ENCODE data around the gene SQSTM1.
"Not testable (repeated sequence)": the region's sequence is repeated elsewhere in the genome, so short reads cannot be mapped to it uniquely, and the experiment has no call there.

SQSTM1 gene

GRCh38 chr5:179858586-179859427, 38.1 kb downstream of the SQSTM1 start, which contains the start of gene MRNIP:
Gene MRNIP, minus strand, starts transcription at chr5:179858817. Its CDS starts 21 bp downstream, at chr5:179858796.
- peak; percentile 74 for DNase-seq (ENCODE audit: low read depth in 2 of 2)

- DNase-seq (ENCODE audit: low read depth in 2 of 2) = no peak
These were observed 39.6 kb downstream of the SQSTM1 start for GRCh38 chr5:179860301-179860700.

DNA sequence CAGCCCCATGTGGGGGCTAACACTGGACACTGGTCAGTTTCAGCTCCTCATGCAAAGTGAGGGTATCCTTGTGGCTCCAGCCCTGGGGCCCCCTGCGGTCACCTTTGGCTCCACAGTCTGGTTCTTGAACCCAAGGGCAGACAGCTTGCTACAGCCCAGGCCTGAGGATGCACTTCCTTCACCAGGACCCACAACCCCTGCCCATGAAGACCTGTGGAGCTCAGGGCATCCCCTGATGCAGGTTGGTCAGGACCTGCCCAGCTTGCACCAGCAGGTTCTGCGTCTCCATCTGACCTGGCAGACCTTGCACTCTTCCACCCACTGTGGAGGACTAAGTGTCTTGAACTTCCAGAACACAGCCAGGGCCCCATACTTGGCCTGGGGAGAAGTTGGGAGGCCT, 41.6 kb downstream of the SQSTM1 start:
- no peak for DNase-seq (ENCODE audit: low read depth in 2 of 2)

GRCh38 chr5:179862891-179863290, 42.2 kb downstream of the SQSTM1 start:
- DNase-seq (ENCODE audit: low read depth in 2 of 2) = no peak

- no peak for DNase-seq (ENCODE audit: low read depth in 2 of 2)
These were observed 42.9 kb downstream of the SQSTM1 start for GRCh38 chr5:179863449-179864085.

DNA sequence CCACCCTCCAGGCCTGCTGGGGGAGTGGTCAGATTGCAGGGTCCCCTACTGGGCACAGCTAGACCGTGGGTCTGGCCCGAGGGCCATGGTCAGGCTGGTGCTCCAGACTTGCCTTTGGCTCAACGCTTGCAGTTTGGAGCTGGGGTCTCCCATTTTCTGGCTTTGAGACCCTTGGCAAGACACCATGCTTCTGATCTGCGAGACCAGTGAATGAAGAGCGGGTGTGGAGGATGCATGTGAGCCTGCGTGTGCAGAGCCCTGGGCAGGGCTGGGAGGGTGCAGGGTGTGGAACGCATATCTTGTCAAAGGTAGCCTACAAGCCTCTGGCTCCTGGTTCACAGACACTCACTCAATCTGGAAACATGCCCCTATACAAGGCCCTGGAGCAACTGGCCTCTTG, 44.0 kb downstream of the SQSTM1 start:
- DNase-seq (ENCODE audit: low read depth in 2 of 2) = no peak

DNA sequence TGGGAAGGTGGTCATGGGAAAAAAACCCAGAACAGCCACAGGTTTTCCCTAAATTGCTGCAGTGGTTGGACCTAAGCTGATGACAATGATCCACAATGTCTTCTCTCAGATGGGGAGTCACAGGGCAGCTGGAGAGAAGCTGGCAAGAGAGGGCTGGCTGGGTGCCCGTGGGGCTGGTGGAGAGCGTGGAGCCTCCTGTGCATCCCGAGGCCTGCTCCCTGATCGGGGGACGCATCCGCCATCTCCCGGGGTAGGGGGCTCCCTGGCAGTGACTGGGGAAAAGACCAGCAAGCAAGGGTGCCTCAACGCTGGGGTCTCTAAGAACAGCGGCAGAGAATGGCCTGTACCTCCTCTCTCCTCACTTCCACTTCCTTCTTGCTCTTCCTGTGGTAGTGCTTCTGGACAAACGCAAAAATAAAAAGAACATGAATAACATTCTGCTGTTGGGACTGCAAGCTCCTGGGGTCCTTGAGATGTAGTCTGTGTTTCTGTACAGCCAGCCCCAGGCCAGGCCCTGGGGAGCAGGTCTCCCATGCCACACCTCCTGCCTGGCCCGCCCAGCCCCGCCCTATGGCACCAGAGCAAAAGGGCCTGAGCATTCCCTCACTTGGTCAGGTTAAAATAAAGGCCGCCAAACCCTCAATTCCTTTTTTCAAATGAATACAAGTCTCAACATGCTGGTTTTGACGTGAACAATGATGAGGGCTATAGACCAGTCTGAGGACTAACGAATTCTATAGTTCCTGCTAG, 45.0 kb downstream of the SQSTM1 start:
- no peak for DNase-seq (ENCODE audit: low read depth in 2 of 2)

GRCh38 chr5:179866241-179867078, 45.8 kb downstream of the SQSTM1 start:
- no peak for DNase-seq (ENCODE audit: low read depth in 2 of 2)

DNA sequence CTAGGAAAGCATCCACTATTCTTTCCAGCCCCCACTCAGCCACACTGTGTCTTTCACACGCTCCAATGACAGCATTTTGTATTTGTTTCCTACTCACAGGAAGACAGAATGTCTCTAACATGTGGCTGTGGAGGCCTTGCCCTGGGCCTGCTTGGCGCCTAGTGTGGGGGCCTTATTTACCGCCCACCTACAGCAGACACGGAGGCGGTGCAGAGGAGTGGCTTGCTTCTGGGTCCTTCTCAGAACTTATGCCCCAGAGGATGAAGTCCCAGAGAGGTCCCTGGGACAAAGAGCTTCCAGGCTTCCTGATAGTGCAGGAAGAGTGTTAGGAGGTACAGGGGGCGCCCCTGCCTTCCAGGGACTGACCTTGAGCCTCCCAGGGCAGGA, 46.4 kb downstream of the SQSTM1 start:
- DNase-seq (ENCODE audit: low read depth in 2 of 2) = no peak

DNA sequence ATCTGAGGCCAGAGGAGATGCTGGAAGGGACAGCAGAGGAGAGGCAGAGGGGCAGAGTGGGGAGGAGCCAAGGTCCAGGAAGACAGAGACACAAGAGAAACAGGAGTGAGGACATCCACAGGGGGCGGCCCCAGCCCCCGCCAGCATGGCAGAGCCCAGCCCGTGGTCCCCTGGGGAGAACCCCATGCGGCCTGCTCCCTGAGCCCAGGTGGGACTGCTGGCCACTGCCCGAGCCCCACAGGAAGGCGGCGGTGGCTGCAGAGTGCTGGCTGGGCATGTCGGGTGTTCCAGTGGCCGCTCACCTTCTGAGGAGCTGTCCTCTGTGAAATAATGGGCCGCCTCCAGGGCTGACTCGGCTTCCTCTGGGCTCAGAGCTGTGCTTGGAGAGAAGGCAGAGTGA, 46.8 kb downstream of the SQSTM1 start:
- DNase-seq (ENCODE audit: low read depth in 2 of 2) = no peak

GRCh38 chr5:179868541-179868940, 47.8 kb downstream of the SQSTM1 start:
- no peak for DNase-seq (ENCODE audit: low read depth in 2 of 2)

DNA sequence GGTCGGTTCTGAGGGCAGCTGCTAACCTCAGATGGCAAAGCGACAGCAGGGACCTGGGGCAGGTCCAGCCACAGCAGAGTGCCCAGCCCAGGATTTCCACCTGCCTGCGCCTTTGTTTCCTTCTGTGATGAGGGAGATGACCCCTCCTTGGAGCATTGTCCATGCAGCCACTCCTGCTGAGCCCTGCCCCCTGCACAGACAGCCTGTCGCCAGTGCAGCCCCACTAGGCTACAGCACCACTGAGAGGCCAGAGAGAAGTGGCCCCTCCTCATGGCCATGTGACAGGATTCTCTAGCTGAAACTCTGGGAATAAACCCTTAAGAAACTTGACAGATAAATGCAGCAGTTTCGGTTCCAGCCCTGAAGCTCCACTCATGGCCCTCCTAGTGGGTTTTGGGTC, 48.4 kb downstream of the SQSTM1 start:
- DNase-seq (ENCODE audit: low read depth in 2 of 2) = no peak

DNA sequence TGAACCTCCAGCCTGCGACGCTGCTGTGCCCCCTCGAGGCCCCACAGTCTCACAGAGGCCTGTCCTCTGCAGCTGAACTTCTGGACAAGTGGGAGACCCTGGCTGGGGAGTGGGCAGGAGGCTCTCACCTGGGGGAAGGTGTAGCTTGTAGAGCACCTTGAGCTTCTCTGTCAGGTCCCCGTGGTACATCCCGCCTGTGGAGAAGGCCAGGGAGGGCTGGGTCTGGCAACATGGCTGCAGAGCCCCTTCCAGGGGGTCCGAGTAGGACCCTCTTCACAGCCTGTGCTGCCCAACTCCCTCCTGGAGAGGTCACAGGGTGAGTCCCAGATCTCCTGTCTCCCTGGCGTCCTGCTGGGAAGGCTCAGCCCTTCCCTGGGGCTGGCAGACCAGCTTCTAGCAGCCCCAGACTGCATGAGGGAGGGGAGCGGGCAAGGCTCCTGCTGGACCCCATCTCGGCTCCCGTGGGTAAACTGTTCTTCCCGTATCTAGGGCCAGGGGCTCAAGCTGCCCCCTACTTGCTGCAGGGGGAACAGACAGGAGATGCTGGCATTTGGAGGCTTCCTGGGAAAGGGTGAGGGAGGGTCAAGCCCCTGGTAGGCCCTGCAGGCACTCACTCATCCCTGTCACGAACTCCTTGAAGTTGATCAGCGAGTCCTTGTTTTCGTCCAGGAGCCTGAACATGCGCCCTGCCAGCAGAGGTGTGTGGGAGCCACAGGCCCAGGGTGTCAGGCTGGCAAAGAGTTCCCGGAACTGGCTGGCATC, 49.1 kb downstream of the SQSTM1 start:
- no peak for DNase-seq (ENCODE audit: low read depth in 2 of 2)

DNA sequence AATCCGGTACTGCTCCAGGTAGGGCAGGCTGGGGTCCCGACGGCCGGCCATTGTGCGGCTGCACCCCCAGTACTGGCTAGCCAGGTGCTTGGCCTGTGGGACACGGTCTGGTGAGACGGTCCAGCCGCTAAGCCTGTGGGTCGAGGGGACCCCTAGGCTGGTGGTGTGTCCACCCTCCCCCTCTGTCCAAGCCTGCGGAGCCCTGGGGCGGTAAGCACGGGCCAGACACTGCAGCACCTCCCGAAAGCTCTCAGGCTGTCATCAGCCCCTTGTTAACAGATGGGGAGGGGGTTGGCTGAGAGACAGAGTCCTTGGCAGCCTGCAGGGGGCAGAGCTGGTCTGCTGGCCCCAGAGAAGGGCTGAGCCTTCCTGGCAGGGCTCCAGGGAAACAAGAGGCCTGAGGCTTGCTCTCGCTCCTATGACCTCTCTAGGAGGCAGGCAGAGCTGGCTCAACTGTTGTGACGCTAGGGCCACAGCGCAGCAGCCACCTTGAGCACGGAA, 49.7 kb downstream of the SQSTM1 start:
- DNase-seq (ENCODE audit: low read depth in 2 of 2) = no peak

DNA sequence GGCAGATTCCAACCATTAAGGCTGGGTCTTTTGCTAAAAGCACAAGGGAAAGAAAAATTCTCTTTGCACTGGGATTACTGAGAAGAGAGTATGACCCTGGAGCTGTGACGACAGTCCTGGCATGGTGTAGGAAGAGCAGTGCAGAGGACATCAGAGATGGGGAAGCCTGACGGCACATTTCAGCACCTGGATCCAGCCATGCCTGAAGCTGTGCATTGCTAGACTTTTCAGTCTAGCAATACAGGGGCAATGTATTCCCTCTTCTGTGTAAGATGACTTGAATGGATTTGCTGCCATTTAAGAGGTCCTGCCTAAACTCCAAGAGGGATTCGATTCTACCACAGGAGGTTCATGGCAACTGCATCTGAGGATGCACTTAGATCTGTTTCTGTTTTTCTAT, 50.2 kb downstream of the SQSTM1 start:
- no peak for DNase-seq (ENCODE audit: low read depth in 2 of 2)

- DNase-seq (ENCODE audit: low read depth in 2 of 2) = not testable (repeated sequence)
These were observed 50.8 kb downstream of the SQSTM1 start for GRCh38 chr5:179871533-179871932.

- no peak for DNase-seq (ENCODE audit: low read depth in 2 of 2)
These were observed 51.5 kb downstream of the SQSTM1 start for GRCh38 chr5:179872055-179872827.

GRCh38 chr5:179872828-179873575, 52.3 kb downstream of the SQSTM1 start:
- no peak for DNase-seq (ENCODE audit: low read depth in 2 of 2)

- DNase-seq (ENCODE audit: low read depth in 2 of 2) = no peak
These were observed 52.9 kb downstream of the SQSTM1 start for GRCh38 chr5:179873588-179874110.

All from fibroblast of skin of left quadriceps (primary cell).